Activated B cell treated with CpG ODN at 0.5 μM for 24 hours (primary cell): ENCODE results near the gene BARHL2. TPM values are rescaled to one million over a fixed set of nuclear protein-coding genes. Genes with fewer than 3 reads are reported as not detected.

Experiments
- ATAC-seq: fragments of 200-7000 bp; cut with Tn5 transposase; one replicate; pipeline ENCODE4 v1.10.0; 2021; ENCODE audit warnings: low read depth, mild to moderate bottlenecking, moderate library complexity
- CTCF ChIA-PET: fragments of 350-600 bp; sonication (Branson Sonifier 250); formaldehyde crosslinking; loops from one replicate; lab custom pipeline; 2021; ENCODE audit warnings: antibody characterized with exemption; lab: Charles Lee
- POLR2A ChIA-PET: fragments of 350-600 bp; sonication (Branson Sonifier 250); formaldehyde crosslinking; loops from one replicate; lab custom pipeline; 2021; ENCODE audit warnings: antibody characterized with exemption; lab: Charles Lee
- DNase-seq: peaks from one replicate; pipeline ENCODE4 v3.0.0; 2022
- H3K27ac Mint-ChIP-seq: one replicate; pipeline ENCODE4 v1.8.0; 2020; ENCODE audit warnings: mixed read lengths
- H3K27me3 Mint-ChIP-seq: one replicate; pipeline ENCODE4 v1.8.0; 2021; ENCODE audit warnings: mixed read lengths
- H3K36me3 Mint-ChIP-seq: one replicate; pipeline ENCODE4 v1.8.0; 2021; ENCODE audit warnings: low read depth, mixed read lengths
- H3K4me1 Mint-ChIP-seq: one replicate; pipeline ENCODE4 v1.8.0; 2021; ENCODE audit warnings: mixed read lengths
- H3K4me3 Mint-ChIP-seq: one replicate; pipeline ENCODE4 v1.8.0; 2020; ENCODE audit warnings: mild to moderate bottlenecking, mixed read lengths
- H3K9me3 Mint-ChIP-seq: one replicate; pipeline ENCODE4 v1.8.0; 2020; ENCODE audit warnings: mixed read lengths
- intact Hi-C: fragments of 100-400 bp; cut with micrococcal nuclease; formaldehyde crosslinking; loops from one replicate; pipeline ENCODE4 v1.15.1; 2024
- total RNA-seq: library from RNA; stranded (reverse); gene quantifications from 2 replicates; pipeline ENCODE4 v1.2.3, GENCODE V29; 2022
- TF ChIP-seq, protein P1 (sequence below): fragments of 200-600 bp; IDR thresholded peaks from one replicate; pipeline ENCODE4 v1.8.0; 2022; ENCODE audit warnings: antibody characterized with exemption, mild to moderate bottlenecking

Gene BARHL2
- total RNA-seq, 1 donor from 2014 or later, result not detected

DNA sequence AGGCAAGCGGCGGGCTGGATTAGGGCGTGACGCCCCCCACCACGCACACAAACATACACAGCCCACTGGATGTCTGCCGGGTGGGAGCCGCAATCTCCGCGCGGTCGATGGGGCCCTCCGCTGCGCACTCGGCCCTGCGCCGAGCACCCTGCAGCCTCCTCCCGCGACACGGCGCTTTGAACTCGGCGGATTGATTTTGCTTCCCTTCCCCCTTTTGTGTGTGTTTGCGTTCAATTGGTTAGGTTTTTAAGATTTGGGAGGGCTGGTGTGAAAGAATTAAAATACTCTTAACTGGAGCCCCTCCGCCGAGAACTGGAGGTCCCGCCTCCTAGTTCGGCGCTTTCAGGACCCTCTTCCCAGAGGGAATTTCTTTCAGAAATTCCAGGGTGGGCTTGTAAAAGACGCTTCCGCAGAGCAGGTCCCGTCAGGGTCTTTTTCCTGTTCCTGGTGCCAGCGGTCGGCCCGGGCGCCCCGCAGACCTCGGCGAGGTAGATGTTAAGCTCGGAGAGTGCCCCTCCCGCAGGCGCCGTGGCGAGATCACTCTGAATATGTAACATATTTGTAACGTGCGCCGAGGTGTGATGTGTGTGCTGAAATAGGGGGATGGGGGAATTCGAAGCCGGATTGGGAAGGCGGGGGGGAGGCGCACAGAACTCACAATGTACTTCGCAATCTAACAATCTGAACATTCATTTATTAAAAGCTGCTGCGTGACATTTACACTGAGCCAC lies 8.0 kb upstream of the BARHL2 start:
- Mint-ChIP-seq H3K27me3 (peaks cover 86% of the 10 kb centered on the region), H3K4me1 (peaks cover 40% of the 10 kb centered on the region), H3K4me3 (no peak overlapping the region), H3K9me3 (peaks cover 12% of the 10 kb centered on the region), H3K36me3 (no peaks in the 10 kb centered on the region), H3K27ac (no peak overlapping the region)
- CTCF ChIA-PET, result no interaction called here
- TF ChIP-seq, protein P1, sequence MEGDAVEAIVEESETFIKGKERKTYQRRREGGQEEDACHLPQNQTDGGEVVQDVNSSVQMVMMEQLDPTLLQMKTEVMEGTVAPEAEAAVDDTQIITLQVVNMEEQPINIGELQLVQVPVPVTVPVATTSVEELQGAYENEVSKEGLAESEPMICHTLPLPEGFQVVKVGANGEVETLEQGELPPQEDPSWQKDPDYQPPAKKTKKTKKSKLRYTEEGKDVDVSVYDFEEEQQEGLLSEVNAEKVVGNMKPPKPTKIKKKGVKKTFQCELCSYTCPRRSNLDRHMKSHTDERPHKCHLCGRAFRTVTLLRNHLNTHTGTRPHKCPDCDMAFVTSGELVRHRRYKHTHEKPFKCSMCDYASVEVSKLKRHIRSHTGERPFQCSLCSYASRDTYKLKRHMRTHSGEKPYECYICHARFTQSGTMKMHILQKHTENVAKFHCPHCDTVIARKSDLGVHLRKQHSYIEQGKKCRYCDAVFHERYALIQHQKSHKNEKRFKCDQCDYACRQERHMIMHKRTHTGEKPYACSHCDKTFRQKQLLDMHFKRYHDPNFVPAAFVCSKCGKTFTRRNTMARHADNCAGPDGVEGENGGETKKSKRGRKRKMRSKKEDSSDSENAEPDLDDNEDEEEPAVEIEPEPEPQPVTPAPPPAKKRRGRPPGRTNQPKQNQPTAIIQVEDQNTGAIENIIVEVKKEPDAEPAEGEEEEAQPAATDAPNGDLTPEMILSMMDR, result no peak
- no peak for ATAC-seq
- POLR2A ChIA-PET, result no interaction called here
- intact Hi-C loops, result loop anchor here (5.0 kb wide), 1 partner anchor 127 kb away; no protein-coding TSS in a partner anchor
- no peak for DNase-seq

GRCh38 chr1:90724361-90724760 lies 7.3 kb upstream of the BARHL2 start:
- ATAC-seq, result no peak
- DNase-seq, result no peak
- Mint-ChIP-seq H3K27me3 (peaks cover 87% of the 10 kb centered on the region), H3K27ac (no peak overlapping the region), H3K36me3 (no peaks in the 10 kb centered on the region), H3K4me1 (peaks cover 35% of the 10 kb centered on the region), H3K9me3 (peaks cover 12% of the 10 kb centered on the region), H3K4me3 (no peak overlapping the region)
- TF ChIP-seq, protein P1, result no peak
- CTCF ChIA-PET, result interaction anchor here (1.2 kb wide), 1 partner anchor 17 kb away, joined by 3 read pairs; no protein-coding TSS in a partner anchor
- intact Hi-C loops, result loop anchor here (5.0 kb wide), 1 partner anchor 128 kb away; no protein-coding TSS in a partner anchor
- POLR2A ChIA-PET, result no interaction called here

- ChIA-PET CTCF (interaction anchor here (1.2 kb wide), 2 partner anchors 16 to 442 kb away, joined by 3 read pairs; no protein-coding TSS in a partner anchor), POLR2A (no interaction called here)
- no peak for ATAC-seq
- Mint-ChIP-seq H3K4me3 (peak overlapping the region; percentile 70), H3K9me3 (peaks cover 13% of the 10 kb centered on the region), H3K36me3 (peaks cover 3% of the 10 kb centered on the region), H3K4me1 (peaks cover 36% of the 10 kb centered on the region), H3K27me3 (peaks cover 88% of the 10 kb centered on the region), H3K27ac (no peak overlapping the region)
- no peak for DNase-seq
- intact Hi-C loops, result loop anchor here (2.0 to 5.0 kb wide), 2 partner anchors 111 to 129 kb away; no protein-coding TSS in a partner anchor
- TF ChIP-seq, protein P1, result no peak
These were observed 6.5 kb upstream of the BARHL2 start for GRCh38 chr1:90723590-90724108.

DNA sequence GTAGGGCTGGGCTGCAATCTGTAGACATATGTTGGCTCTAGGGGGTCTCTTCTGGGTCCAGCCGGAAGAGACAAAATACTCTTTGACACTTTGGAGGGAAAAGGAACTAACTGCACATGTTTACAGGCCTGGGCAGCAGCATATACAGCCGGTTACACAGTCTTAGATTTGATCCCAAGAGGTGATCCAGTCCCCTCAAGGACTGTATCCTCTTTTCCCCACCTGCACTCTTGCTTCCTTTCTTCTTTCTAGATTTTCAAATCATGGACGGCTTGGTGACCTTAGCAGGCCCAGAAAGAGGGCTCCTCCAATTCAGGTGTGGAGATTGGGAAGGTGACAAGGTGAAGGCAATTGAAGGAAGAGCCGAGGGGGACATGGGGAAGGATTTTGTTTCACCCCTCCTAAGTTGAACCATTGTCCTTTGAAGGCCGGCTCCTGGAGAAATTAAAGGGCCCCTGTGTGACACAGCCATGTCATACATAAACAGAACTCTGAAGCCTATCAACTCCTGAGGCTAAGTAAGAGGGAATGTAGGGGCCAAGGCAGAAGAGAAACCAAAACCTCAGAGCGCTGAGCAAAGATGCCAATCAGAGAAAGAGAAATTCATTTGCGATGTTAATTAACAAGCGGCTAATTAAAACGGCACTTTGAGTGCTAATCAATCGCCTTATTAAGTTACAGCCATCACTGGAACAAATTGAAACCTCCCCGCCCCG lies 5.9 kb upstream of the BARHL2 start:
- intact Hi-C loops, result loop anchor here (2.0 to 5.0 kb wide), 2 partner anchors 112 to 129 kb away; no protein-coding TSS in a partner anchor
- Mint-ChIP-seq H3K9me3 (peaks cover 13% of the 10 kb centered on the region), H3K27me3 (peaks cover 85% of the 10 kb centered on the region), H3K4me3 (peak overlapping the region; percentile 70), H3K36me3 (peaks cover 3% of the 10 kb centered on the region), H3K27ac (no peak overlapping the region), H3K4me1 (peaks cover 33% of the 10 kb centered on the region)
- DNase-seq (no peak), ATAC-seq (no peak)
- CTCF ChIA-PET, result interaction anchor here (1.2 to 1.9 kb wide), 2 partner anchors 442 to 443 kb away, joined by 3 to 13 read pairs; no protein-coding TSS in a partner anchor
- TF ChIP-seq, protein P1, result no peak
- POLR2A ChIA-PET, result no interaction called here
